MM.1S (cell line): ENCODE measurements around the gene DISP2.

Experiments
- EZH2 ChIP-seq: fragments of 300-600 bp; sonication (generic); optimal IDR thresholded peaks from 2 replicates; pipeline ENCODE3; 2017; ENCODE audit warnings: low read depth, mild to moderate bottlenecking, antibody characterized with exemption, low read length, mixed read lengths
- EZH2phosphoT487 ChIP-seq: fragments of 300-600 bp; sonication (generic); IDR thresholded peaks from 2 replicates; pipeline ENCODE4 v1.6.1; 2018; ENCODE audit warnings: antibody characterized with exemption, low read length
- TF ChIP-seq, protein P1 (sequence below): fragments of 300-600 bp; sonication (generic); IDR thresholded peaks from 2 replicates; pipeline ENCODE4 v1.5.1; 2016; ENCODE audit warnings: antibody characterized with exemption, low read length, mixed read lengths

DNA sequence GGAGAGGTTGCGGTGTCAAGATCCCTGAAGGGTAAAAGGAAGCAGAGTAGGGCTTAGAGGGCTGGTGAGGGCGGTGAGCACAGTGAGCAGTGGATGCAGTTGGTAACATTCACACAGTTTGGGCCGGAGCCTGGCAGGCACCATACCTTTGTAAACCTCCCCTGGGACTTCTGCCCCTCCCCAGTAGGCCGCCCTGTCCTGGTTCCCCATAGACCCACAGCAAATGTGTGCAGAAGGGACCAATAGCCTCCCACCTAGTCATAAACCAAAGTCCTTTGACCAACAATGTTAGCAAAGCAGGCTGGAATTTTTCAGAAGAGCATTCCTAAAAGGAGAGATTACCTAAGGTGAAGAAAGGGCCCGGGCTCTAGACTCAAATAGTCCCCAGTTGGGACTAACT, 8.9 kb upstream of the DISP2 start:
- TF ChIP-seq, protein P1, sequence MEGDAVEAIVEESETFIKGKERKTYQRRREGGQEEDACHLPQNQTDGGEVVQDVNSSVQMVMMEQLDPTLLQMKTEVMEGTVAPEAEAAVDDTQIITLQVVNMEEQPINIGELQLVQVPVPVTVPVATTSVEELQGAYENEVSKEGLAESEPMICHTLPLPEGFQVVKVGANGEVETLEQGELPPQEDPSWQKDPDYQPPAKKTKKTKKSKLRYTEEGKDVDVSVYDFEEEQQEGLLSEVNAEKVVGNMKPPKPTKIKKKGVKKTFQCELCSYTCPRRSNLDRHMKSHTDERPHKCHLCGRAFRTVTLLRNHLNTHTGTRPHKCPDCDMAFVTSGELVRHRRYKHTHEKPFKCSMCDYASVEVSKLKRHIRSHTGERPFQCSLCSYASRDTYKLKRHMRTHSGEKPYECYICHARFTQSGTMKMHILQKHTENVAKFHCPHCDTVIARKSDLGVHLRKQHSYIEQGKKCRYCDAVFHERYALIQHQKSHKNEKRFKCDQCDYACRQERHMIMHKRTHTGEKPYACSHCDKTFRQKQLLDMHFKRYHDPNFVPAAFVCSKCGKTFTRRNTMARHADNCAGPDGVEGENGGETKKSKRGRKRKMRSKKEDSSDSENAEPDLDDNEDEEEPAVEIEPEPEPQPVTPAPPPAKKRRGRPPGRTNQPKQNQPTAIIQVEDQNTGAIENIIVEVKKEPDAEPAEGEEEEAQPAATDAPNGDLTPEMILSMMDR = no peak
- TF ChIP-seq EZH2phosphoT487 (no peak), EZH2 (no peak)
